Stimulated activated CD8-positive, alpha-beta memory T cell treated with anti-CD3 and anti-CD28 coated beads, Interleukin-12 subunit alpha, Interleukin-12 subunit beta, amount 100 ng/mL, for 24 hours (primary cell): Measurements from ENCODE around the gene ZNF740.

Source experiments
- DNase-seq: peaks from one replicate; pipeline ENCODE4 v3.0.0-alpha.2; 2020; ENCODE audit errors: extremely low read depth

ZNF740 gene

DNA sequence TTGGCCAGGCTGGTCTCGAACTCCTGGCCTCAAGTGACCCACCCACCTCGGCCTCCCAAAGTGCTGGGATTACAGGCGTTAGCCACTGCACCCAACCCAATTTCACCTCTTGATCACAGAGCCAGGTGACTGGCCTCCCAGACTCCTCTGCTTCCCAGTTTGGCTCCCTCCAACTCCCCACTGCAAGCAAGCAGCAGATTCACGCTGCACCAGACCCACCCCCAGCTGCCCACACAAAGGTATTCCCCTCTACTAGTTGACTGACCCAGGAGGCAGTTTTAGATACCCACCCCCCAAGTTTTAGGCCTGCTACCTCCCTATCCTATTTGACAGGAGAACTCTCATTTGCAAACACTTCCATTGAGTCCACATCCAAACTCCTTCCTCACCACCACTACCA lies 46.3 kb downstream of the ZNF740 start:
- no peak for DNase-seq

DNA sequence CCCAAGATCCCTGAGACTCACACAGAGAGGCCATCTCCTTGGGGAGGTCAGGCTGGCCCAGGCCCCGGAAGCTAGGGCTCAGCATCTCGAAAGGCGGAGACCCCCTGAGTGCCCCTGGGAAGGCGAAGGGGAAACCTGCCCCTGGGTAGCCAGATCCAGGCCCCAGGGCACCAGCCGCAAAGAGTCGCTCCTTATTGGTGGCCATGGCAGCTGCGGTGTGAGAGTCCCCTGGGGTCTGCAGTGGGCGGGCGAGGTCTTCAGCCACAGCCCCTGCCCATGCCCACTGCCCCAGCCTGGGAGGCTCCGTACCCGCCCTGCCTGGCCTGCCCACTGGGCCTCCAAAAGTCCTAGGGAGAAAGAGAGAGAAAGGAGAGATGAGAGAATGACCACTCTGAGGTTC lies 46.8 kb downstream of the ZNF740 start:
- no peak for DNase-seq

- no peak for DNase-seq
These were observed 47.3 kb downstream of the ZNF740 start for GRCh38 chr12:53227836-53228235.

GRCh38 chr12:53229454-53229853 lies 48.9 kb downstream of the ZNF740 start:
- no peak for DNase-seq

DNA sequence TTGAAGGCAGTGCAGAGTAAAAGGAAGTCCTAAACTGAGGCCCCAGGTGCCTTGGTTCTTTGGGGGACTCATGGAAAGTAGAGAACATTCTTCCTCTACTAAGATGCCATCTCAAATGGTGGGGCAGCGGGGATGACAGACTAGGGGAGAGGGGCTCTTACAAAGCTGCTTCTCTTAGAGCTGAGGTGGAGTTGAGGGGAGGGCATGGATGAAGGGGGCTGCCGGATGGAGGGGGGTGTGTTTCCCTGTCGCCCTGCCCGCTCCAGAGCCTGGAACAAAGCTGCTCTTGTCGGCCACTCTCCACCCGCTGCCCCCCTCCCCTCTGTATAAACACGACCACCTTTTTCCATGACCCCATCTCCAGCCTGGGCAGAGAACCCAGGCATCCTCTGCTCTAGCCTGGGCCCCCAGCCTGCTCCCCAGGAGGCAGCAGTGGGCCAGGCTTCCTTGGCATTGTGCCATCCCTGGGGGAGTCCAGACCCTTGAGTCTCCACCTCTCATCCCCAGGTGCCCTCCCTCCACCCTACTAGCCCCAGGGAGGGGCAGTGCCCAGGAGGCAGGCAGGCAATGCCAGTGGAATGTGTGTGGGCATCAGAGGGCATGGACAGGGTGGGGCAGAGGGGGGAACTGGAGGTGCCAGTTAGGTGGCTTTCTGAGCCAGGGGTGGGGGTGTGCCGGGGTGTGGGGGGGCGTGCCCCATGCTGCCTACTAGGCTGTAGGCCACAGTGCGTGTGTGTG lies 49.8 kb downstream of the ZNF740 start:
- DNase-seq = no peak

- no peak for DNase-seq
These were observed 51.1 kb downstream of the ZNF740 start for GRCh38 chr12:53231671-53231920.

DNA sequence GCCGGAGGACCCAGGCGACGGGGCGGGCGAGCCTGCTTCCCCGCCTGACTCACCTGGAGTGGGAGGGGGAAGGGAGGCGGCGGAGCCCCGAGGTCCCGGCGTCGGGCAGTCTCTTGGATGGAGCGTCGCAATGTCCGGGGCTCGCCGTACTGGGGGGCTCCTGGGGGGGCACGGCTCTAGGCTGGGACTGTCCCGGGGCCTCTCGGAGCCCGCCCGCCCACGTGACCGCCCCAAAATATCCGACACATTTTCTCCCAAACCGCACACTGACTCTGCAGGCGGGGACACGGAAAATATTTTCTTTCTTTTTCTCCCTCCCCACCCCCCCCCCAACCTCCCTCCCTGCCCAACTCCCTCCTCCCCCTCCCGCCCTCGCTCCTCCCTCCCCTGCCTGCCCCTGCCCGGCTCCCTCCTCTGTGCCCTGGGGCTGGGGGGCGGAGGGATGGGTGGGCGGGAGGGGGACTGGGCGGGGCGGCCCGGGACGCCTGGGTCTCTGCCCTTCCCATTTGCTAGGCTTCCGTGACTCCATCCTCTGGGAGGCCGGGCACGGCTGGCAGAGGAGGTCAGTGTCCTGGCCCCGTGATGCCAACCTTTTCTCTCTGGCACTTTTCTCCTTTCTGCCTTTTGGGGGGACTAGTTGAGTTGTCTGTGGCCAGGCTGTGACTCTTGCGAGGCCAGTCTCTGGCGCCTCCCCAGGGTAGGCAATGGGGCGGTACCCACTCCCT lies 51.6 kb downstream of the ZNF740 start, which contains the start of gene RARG:
Gene RARG, minus strand, starts transcription at position 289 of the 725 bp plus-strand sequence. CDS start 4,664 bp downstream, outside the sequence.
- no peak for DNase-seq

DNA sequence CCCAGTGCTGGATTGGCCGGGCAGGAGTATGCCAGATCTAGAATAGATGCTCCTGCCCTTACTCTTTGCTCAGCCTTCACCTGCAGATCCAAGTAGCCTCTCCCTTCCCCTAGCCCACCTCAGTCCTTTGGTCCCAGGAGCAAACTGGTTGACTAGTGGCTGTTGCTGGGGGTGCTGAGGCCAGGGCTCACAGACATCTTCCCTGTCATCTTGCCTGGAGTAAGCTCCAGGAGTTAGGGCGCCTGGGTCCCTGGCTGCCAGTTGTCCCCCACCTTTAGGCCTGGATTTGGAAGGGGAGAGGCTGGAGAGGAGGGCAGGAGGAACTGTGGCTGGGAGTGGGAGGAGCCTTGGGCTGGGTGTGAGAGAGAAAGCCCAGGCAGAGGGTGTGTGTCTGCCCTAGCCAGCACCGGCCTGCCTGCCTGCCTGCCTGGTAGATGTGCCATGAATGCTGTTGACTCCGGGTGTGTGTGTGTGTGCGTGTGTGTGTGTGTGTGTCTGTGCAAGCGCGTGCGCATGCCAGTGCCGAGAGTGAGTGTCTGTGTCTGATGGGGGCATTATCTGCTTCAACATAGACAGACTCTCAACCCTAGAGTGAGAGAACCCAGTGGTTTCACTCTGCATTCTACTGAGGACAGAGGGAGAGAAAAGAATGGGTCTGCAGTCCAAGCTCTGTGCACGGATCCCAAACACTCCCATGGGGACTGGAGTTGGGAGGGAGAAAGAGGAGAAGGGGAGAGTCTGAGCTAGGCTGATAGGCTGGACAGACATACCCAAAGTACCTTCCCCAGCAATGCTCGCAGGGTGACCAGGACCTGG lies 52.3 kb downstream of the ZNF740 start:
- no peak for DNase-seq

- DNase-seq = no peak
These were observed 53.2 kb downstream of the ZNF740 start for GRCh38 chr12:53233671-53234121.

GRCh38 chr12:53234271-53234914 lies 53.9 kb downstream of the ZNF740 start:
- DNase-seq = no peak

DNA sequence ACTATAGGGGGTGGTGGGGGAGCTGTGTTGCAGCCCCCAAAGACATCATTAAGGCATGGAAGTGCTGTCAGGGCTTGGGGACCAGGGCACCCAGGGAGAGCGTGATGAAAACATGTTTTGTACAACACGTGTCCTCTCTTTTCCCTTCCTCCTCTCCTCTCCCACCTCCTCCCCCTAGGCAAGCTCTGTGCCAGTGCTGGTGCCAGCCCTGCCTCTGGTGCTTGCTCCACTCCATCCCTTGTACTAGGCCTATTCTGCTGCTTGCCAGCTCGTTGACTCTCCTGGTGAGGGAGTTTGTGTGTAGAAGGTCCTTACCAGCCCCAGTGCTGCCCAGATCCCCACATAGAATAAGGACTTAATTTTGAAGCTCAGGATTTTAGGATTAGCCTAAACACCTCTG lies 54.6 kb downstream of the ZNF740 start:
- DNase-seq = no peak

- DNase-seq = no peak
These were observed 55.4 kb downstream of the ZNF740 start for GRCh38 chr12:53235742-53236442.

DNA sequence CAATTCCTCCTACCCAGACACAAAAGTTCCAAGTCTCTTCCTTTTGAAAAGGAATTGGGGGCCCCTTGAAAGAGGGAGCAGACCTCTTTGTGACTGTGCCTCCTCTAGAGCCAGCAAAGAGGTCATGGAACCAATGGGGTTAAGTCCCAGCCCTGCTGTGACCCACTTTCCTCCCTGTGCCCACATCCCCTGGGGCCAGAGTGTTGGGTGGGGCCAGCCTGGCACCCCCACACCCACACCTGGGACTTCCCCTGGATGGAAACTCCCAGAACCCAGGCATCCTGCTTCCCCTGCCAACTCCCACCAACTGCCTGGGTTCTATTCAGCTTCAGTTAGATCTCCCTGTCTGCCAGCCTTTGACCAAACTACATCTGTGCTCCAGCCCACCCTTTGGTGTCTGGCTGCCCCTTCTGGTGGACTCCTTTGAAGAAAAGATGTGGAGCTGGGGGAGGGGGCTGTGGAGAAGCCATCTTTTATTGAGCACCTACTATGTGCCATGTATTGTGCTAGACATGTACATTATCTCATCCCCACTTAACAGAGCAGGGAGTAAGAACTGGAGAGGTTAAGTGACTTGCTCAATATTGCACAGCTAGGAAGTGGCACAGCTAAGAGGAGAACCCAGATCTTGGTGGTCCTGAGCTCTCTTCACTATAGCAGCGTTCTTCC lies 56.1 kb downstream of the ZNF740 start:
- no peak for DNase-seq

- DNase-seq = no peak
These were observed 59.2 kb downstream of the ZNF740 start for GRCh38 chr12:53239643-53240258.

GRCh38 chr12:53241623-53242412 lies 61.3 kb downstream of the ZNF740 start:
- no peak for DNase-seq

DNA sequence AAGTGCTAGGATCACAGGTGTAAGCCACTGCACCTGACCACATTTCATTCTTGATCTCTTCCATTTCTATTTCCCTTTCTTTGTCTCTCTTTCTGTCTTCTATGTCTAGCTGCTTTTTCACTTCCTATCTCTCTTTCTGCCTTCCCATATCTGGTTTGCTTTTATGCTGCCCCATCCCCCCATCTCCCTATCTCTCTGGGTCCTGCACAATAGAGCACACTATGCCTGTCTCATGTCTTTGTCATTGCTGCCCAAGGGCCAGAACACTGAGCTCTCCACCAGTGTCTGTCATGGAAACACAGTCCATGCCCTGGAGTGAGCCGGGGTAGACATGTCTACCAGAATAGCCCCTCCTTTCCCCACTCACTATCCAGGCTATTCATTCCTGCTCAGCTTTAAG lies 63.8 kb downstream of the ZNF740 start:
- no peak for DNase-seq
